Breast epithelium (tissue), 3 donors: ENCODE results near the gene ATP2B2.

Source experiments
- POLR2A ChIP-seq: fragments of 450-650 bp; IDR thresholded peaks from one replicate; pipeline ENCODE4 v1.6.1; 2016; ENCODE audit warnings: antibody characterized with exemption, mild to moderate bottlenecking, moderate library complexity
- TF ChIP-seq, protein P1 (sequence below), 3 donors: fragments of 450-650 bp; IDR thresholded peaks; one replicate each; pipeline ENCODE4 v1.5.1; 2016 to 2017; ENCODE audit warnings: antibody characterized with exemption in 3 of 3, mild to moderate bottlenecking in 3 of 3, moderate library complexity in 3 of 3

DNA sequence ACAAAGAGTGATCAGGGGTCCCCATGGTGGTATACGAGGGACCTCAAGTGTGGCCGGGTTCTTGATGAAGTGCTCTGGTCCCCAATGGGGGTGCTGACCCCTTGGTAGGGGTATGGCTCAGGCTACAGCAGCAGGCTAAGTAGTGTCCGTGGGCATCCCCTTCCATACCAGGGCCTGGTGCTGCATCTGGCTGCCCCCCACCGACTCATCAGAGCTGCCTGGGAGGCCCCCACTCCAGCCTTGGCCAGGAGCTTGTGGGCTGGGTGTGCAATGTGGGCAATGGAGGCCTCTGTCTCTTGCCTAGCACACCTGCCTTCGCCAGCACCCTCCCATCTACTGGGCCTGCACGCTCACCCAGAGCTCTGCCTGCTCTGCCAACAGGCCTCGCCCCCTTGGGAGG is 125.4 kb downstream of the ATP2B2 start:
- TF ChIP-seq, protein P1, sequence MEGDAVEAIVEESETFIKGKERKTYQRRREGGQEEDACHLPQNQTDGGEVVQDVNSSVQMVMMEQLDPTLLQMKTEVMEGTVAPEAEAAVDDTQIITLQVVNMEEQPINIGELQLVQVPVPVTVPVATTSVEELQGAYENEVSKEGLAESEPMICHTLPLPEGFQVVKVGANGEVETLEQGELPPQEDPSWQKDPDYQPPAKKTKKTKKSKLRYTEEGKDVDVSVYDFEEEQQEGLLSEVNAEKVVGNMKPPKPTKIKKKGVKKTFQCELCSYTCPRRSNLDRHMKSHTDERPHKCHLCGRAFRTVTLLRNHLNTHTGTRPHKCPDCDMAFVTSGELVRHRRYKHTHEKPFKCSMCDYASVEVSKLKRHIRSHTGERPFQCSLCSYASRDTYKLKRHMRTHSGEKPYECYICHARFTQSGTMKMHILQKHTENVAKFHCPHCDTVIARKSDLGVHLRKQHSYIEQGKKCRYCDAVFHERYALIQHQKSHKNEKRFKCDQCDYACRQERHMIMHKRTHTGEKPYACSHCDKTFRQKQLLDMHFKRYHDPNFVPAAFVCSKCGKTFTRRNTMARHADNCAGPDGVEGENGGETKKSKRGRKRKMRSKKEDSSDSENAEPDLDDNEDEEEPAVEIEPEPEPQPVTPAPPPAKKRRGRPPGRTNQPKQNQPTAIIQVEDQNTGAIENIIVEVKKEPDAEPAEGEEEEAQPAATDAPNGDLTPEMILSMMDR (IDR thresholded peaks at IDR 0.05): no peak
- TF ChIP-seq POLR2A: no peak
